SU-DHL-6 (cell line): ENCODE results near the gene SKOR1.

Experiments used
- EZH2phosphoT487 ChIP-seq: fragments of 200-600 bp; sonication (generic), shearing (Covaris generic); conservative IDR thresholded peaks from 2 replicates; pipeline ENCODE4 v1.6.1; 2018; ENCODE audit warnings: mild to moderate bottlenecking, antibody characterized with exemption, low read length, moderate library complexity, mixed read lengths
- TF ChIP-seq, protein P1 (sequence below): fragments of 200-600 bp; sonication (generic); IDR thresholded peaks from one replicate; pipeline ENCODE4 v1.5.1; 2017; ENCODE audit warnings: antibody characterized with exemption, mild to moderate bottlenecking, low read length, moderate library complexity; ENCODE audit not compliant: insufficient read depth, poor library complexity, severe bottlenecking

- TF ChIP-seq, protein P1, sequence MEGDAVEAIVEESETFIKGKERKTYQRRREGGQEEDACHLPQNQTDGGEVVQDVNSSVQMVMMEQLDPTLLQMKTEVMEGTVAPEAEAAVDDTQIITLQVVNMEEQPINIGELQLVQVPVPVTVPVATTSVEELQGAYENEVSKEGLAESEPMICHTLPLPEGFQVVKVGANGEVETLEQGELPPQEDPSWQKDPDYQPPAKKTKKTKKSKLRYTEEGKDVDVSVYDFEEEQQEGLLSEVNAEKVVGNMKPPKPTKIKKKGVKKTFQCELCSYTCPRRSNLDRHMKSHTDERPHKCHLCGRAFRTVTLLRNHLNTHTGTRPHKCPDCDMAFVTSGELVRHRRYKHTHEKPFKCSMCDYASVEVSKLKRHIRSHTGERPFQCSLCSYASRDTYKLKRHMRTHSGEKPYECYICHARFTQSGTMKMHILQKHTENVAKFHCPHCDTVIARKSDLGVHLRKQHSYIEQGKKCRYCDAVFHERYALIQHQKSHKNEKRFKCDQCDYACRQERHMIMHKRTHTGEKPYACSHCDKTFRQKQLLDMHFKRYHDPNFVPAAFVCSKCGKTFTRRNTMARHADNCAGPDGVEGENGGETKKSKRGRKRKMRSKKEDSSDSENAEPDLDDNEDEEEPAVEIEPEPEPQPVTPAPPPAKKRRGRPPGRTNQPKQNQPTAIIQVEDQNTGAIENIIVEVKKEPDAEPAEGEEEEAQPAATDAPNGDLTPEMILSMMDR = no peak
- TF ChIP-seq EZH2phosphoT487 = no peak
Observed at GRCh38 chr15:67803996-67804843, 21.1 kb upstream of the SKOR1 start.
